HepG2 (cell line): ENCODE data around the gene MSH3. TPM values are rescaled to one million over a fixed set of nuclear protein-coding genes. Genes with fewer than 3 reads are reported as not detected.

ENCODE experiments used
- ARID5B ChIP-seq: IDR thresholded peaks from 2 replicates; pipeline ENCODE4 v1.4.0; 2020; ENCODE audit warnings: mild to moderate bottlenecking, missing genetic modification reagents
- ATF2 ChIP-seq: sonication (generic); formaldehyde crosslinking; IDR thresholded peaks from 2 replicates; pipeline ENCODE4 v1.4.0; 2020; ENCODE audit warnings: missing genetic modification reagents
- E2F5 ChIP-seq: sonication (generic); formaldehyde crosslinking; conservative IDR thresholded peaks from 2 replicates; pipeline ENCODE4 v1.4.0; 2020; ENCODE audit warnings: missing genetic modification reagents
- ELF3 ChIP-seq: IDR thresholded peaks from 2 replicates; pipeline ENCODE4 v1.6.1; 2016; ENCODE audit warnings: missing genetic modification reagents, missing compliant biosample characterization
- ESRRA ChIP-seq: sonication (generic); formaldehyde crosslinking; IDR thresholded peaks from 2 replicates; pipeline ENCODE4 v1.5.1; 2020; ENCODE audit warnings: mild to moderate bottlenecking, low read depth, missing genetic modification reagents
- GABPB1 ChIP-seq: IDR thresholded peaks from 2 replicates; pipeline ENCODE4 v1.6.1; 2016; ENCODE audit warnings: mild to moderate bottlenecking, missing genetic modification reagents, moderate library complexity, missing compliant biosample characterization
- GATAD1 ChIP-seq: IDR thresholded peaks from 2 replicates; pipeline ENCODE4 v1.6.1; 2016; ENCODE audit warnings: missing genetic modification reagents, missing compliant biosample characterization
- GATAD2A ChIP-seq: IDR thresholded peaks from 2 replicates; pipeline ENCODE4 v1.6.1; 2016
- HMGA1 ChIP-seq: sonication (generic); formaldehyde crosslinking; conservative IDR thresholded peaks from 2 replicates; pipeline ENCODE4 v1.4.0; 2020; ENCODE audit warnings: missing genetic modification reagents
- KDM5A ChIP-seq: fragments of 200-600 bp; sonication (generic); IDR thresholded peaks from 2 replicates; pipeline ENCODE4 v1.7.0; 2018; ENCODE audit warnings: antibody characterized with exemption, mild to moderate bottlenecking, low read length, borderline replicate concordance
- TMF1 ChIP-seq: sonication (generic); formaldehyde crosslinking; IDR thresholded peaks from 2 replicates; pipeline ENCODE4 v1.8.1; 2022; ENCODE audit warnings: low read depth, missing genetic modification reagents
- ZFX ChIP-seq: sonication (generic); formaldehyde crosslinking; IDR thresholded peaks from 2 replicates; pipeline ENCODE4 v1.4.0; 2020; ENCODE audit warnings: mild to moderate bottlenecking, low read depth, missing genetic modification reagents, moderate library complexity
- ZNF350 ChIP-seq: sonication (generic); formaldehyde crosslinking; IDR thresholded peaks from 2 replicates; pipeline ENCODE4 v1.4.0; 2020; ENCODE audit warnings: mild to moderate bottlenecking, low read depth, missing genetic modification reagents, borderline replicate concordance
- ZNF547 ChIP-seq: sonication (generic); formaldehyde crosslinking; IDR thresholded peaks from 2 replicates; pipeline ENCODE4 v1.5.1; 2020; ENCODE audit warnings: mild to moderate bottlenecking, missing genetic modification reagents
- ZNF580 ChIP-seq: IDR thresholded peaks from 2 replicates; pipeline ENCODE4 v1.6.1; 2016; ENCODE audit warnings: low read depth, borderline replicate concordance
- ZNF609 ChIP-seq: sonication (generic); formaldehyde crosslinking; IDR thresholded peaks from 2 replicates; pipeline ENCODE4 v1.4.0; 2020; ENCODE audit warnings: mild to moderate bottlenecking, missing genetic modification reagents, borderline replicate concordance
- ZNF773 ChIP-seq: sonication (generic); formaldehyde crosslinking; IDR thresholded peaks from 2 replicates; pipeline ENCODE4 v1.4.0; 2020; ENCODE audit warnings: missing genetic modification reagents, borderline replicate concordance
- polyA plus RNA-seq, 8 experiments: library from polyadenylated mRNA; depleted of rRNA in 3 of 8; stranded (reverse) in 7 of 8; unstranded in 1 of 8; fragments of >200 nt; fragmentation: Illumina TruSeq in 4 of 8; extraction: Trizol in 4 of 8; gene quantifications; 2 replicates each; pipeline versions ENCODE4 v1.2.1 to v1.2.3, GENCODE V29; 2011 to 2016; ENCODE audit warnings: low read depth in 4 of 8, missing spikeins in 1 of 8, mixed read lengths in 1 of 8; ENCODE audit not compliant: insufficient read depth in 1 of 8
- total RNA-seq, 5 experiments: library from RNA; depleted of rRNA; stranded (reverse); fragments of >200 nt; fragmentation: Illumina TruSeq; extraction: Trizol; gene quantifications; 2 replicates each; pipeline ENCODE4 v1.2.3, GENCODE V29; 2016; ENCODE audit warnings: low read depth in 1 of 5

The MSH3 gene
- total and polyA plus RNA-seq, 2 of the 13 experiments (the other 11 are each of a cell fraction or from before 2014, with no cell fraction given) = 4.0 to 16.4 TPM

- peak; percentile 77 for TF ChIP-seq KDM5A
- TF ChIP-seq GATAD1 (CRISPR knock-in tag) = peak; percentile 56
- no peak for TF ChIP-seq ATF2 (CRISPR knock-in tag)
- TF ChIP-seq GATAD2A (CRISPR knock-in tag) = no peak; the same call in 1 of the 2 replicates
- peak; percentile 66; the same call in 1 of the 2 replicates for TF ChIP-seq ZNF580 (CRISPR knock-in tag)
- TF ChIP-seq ZNF773 (CRISPR knock-in tag) = no peak
- peak; percentile 95 for TF ChIP-seq ZFX (CRISPR knock-in tag)
- peak; percentile 57; the same call in 1 of the 2 replicates for TF ChIP-seq ELF3 (CRISPR knock-in tag)
- 0 out of 2 replicates have a peak, but pooled peaks have one; percentile 58 for TF ChIP-seq ESRRA (CRISPR knock-in tag)
- TF ChIP-seq ARID5B (CRISPR knock-in tag) = peak; percentile 6; the same call in 1 of the 2 replicates
- TF ChIP-seq ZNF547 (CRISPR knock-in tag) = no peak
- TF ChIP-seq TMF1 (CRISPR knock-in tag) = no peak
- TF ChIP-seq E2F5 (CRISPR knock-in tag) = peak; percentile 57; the same call in 1 of the 2 replicates
- 0 out of 2 replicates have a peak, but pooled peaks have one; percentile 17 for TF ChIP-seq ZNF609
- 0 out of 2 replicates have a peak, but pooled peaks have one; percentile 45 for TF ChIP-seq ZNF350
- peak; percentile 78 for TF ChIP-seq GABPB1
- TF ChIP-seq HMGA1 = no peak
These were observed at the start of gene MSH3, which contains the start of gene DHFR (continued) for GRCh38 chr5:80654391-80655230.
